ENCODE measurements around the gene ZNF385B. TPM values are rescaled to one million over a fixed set of nuclear protein-coding genes. Genes with fewer than 3 reads are reported as not detected.

ZNF385B gene
- total RNA-seq, 1 experiment from 2014 or later: 9.3 TPM

GRCh38 chr2:179604598-179604997 is 256.8 kb downstream of the ZNF385B start:
- no peak for ATAC-seq
- no peaks in the 10 kb centered on the region for H3K9me3 ChIP-seq (ENCODE audit: control insufficient read depth in 1 of 2, insufficient read depth in 1 of 2, low read depth in 1 of 2, low read length in 2 of 2)
- H3K36me3 ChIP-seq (ENCODE audit: control insufficient read depth in 1 of 2, insufficient read depth in 2 of 2, low read length in 2 of 2): no peaks in the 10 kb centered on the region
- ChIA-PET CTCF (no interaction called here), RAD21 (ENCODE audit: low non-redundant PET in 1 of 2, low total read pairs in 2 of 2, uncharacterized antibody in 2 of 2, unreplicated experiment in 2 of 2) (no interaction called here), POLR2A (no interaction called here)
- no peaks in the 10 kb centered on the region for H3K79me2 ChIP-seq (ENCODE audit: insufficient read depth, low read length)
- no peak for TF ChIP-seq ATF3 (IDR thresholded peaks at IDR 0.05)
- no peak for TF ChIP-seq SIN3A (IDR thresholded peaks at IDR 0.05; ENCODE audit: low read depth)
- TF ChIP-seq POLR2A (IDR thresholded peaks at IDR 0.05; ENCODE audit: borderline replicate concordance, extremely low read depth, insufficient read depth, insufficient read length): no peak
- TF ChIP-seq ZFX (IDR thresholded peaks at IDR 0.05): no peak
- TF ChIP-seq, protein P1, sequence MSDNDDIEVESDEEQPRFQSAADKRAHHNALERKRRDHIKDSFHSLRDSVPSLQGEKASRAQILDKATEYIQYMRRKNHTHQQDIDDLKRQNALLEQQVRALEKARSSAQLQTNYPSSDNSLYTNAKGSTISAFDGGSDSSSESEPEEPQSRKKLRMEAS (IDR thresholded peaks at IDR 0.05): no peak
- TF ChIP-seq, protein P2, sequence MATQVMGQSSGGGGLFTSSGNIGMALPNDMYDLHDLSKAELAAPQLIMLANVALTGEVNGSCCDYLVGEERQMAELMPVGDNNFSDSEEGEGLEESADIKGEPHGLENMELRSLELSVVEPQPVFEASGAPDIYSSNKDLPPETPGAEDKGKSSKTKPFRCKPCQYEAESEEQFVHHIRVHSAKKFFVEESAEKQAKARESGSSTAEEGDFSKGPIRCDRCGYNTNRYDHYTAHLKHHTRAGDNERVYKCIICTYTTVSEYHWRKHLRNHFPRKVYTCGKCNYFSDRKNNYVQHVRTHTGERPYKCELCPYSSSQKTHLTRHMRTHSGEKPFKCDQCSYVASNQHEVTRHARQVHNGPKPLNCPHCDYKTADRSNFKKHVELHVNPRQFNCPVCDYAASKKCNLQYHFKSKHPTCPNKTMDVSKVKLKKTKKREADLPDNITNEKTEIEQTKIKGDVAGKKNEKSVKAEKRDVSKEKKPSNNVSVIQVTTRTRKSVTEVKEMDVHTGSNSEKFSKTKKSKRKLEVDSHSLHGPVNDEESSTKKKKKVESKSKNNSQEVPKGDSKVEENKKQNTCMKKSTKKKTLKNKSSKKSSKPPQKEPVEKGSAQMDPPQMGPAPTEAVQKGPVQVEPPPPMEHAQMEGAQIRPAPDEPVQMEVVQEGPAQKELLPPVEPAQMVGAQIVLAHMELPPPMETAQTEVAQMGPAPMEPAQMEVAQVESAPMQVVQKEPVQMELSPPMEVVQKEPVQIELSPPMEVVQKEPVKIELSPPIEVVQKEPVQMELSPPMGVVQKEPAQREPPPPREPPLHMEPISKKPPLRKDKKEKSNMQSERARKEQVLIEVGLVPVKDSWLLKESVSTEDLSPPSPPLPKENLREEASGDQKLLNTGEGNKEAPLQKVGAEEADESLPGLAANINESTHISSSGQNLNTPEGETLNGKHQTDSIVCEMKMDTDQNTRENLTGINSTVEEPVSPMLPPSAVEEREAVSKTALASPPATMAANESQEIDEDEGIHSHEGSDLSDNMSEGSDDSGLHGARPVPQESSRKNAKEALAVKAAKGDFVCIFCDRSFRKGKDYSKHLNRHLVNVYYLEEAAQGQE (IDR thresholded peaks at IDR 0.05; ENCODE audit: low read depth): no peak
- no peak for TF ChIP-seq ZNF274 (IDR thresholded peaks at IDR 0.05; ENCODE audit: low read depth, low read length)
- no peak for TF ChIP-seq FOSL1 (IDR thresholded peaks at IDR 0.05; ENCODE audit: low read depth)
- no peak for TF ChIP-seq CBX3 (IDR thresholded peaks at IDR 0.05; ENCODE audit: low read depth)
- no peak overlapping the region for H3K27ac ChIP-seq (ENCODE audit: low read depth, low read length)
- H2AFZ ChIP-seq (ENCODE audit: low read depth, low read length, poor library complexity, severe bottlenecking): no peak overlapping the region
- no peaks in the 10 kb centered on the region for H3K27me3 ChIP-seq (ENCODE audit: insufficient read depth, low read length)
- BruUV-seq (replicated peaks): no TSS peak
- no peak overlapping the region for H3K4me3 ChIP-seq (replicated peaks in 1 of 2; ENCODE audit: low read depth in 1 of 2, low read length in 2 of 2)
- H3K4me2 ChIP-seq (ENCODE audit: low read length): no peak overlapping the region
- H3K4me1 ChIP-seq (ENCODE audit: control insufficient read depth in 1 of 2, insufficient read depth in 2 of 2, low read length in 2 of 2): no peaks in the 10 kb centered on the region
- no peak overlapping the region for H3K9ac ChIP-seq (ENCODE audit: low read length)
- DNase-seq (ENCODE audit: low read depth, low spot score): no peak
- no peaks in the 10 kb centered on the region for H4K20me1 ChIP-seq (ENCODE audit: insufficient read depth)
- intact Hi-C loops (cut with micrococcal nuclease): no loop called here
- no peaks in the 10 kb centered on the region for H3K9me2 ChIP-seq (ENCODE audit: insufficient read depth)

Data from HCT116 (cell line).